ENCODE results near the gene MRGPRF.
"Not testable (repeated sequence)": the region's sequence is repeated elsewhere in the genome, so short reads cannot be mapped to it uniquely, and the experiment has no call there.

MRGPRF gene

DNA sequence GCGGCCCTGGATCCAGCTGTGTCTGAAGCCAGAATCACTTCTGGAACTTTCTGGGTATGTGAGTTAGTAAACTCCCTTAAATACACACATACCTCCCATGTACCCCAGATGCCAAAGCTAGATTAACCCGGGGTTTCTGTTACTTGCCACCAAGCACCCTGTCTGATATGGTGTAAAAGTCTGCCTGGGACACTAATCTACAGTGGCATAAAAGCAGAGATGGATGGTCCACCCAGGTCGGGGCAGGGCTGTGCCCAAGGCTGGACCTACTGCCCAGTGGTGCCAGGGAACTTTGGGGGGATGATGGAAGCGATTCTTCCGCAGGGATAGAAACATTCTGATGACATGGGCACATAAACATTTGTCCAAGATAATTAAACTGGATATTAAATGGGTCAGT lies 12.7 kb downstream of the MRGPRF start:
- Histone ChIP-seq H3K36me3 (ENCODE audit: insufficient read depth, low read length) (no peaks in the 10 kb centered on the region), H2AFZ (ENCODE audit: low read length) (no peak overlapping the region), H3K4me3 (ENCODE audit: low read length, poor library complexity, severe bottlenecking) (no peak overlapping the region), H3K79me2 (ENCODE audit: insufficient read depth, low read length) (no peaks in the 10 kb centered on the region), H3K4me1 (ENCODE audit: insufficient read depth, low read length, poor library complexity, severe bottlenecking) (no peaks in the 10 kb centered on the region), H3K9me2 (replicated peaks; ENCODE audit: low read depth, low read length) (no peaks in the 10 kb centered on the region), H3K9ac (ENCODE audit: low read depth, low read length, poor library complexity, severe bottlenecking) (no peak overlapping the region), H3K27me3 (ENCODE audit: insufficient read depth, low read length, poor library complexity, severe bottlenecking) (no peaks in the 10 kb centered on the region), H3K9me3 (ENCODE audit: insufficient read depth, low read depth, low read length) (no peaks in the 10 kb centered on the region), H3F3A (ENCODE audit: low read depth) (no peaks in the 10 kb centered on the region), H3K4me2 (ENCODE audit: low read depth, low read length, poor library complexity, severe bottlenecking) (no peak overlapping the region), H4K20me1 (ENCODE audit: insufficient read depth, low read length, poor library complexity, severe bottlenecking) (no peaks in the 10 kb centered on the region)
- TF ChIP-seq EZH2phosphoT487 (IDR thresholded peaks at IDR 0.05; ENCODE audit: borderline replicate concordance) = no peak
- TF ChIP-seq, protein P1, sequence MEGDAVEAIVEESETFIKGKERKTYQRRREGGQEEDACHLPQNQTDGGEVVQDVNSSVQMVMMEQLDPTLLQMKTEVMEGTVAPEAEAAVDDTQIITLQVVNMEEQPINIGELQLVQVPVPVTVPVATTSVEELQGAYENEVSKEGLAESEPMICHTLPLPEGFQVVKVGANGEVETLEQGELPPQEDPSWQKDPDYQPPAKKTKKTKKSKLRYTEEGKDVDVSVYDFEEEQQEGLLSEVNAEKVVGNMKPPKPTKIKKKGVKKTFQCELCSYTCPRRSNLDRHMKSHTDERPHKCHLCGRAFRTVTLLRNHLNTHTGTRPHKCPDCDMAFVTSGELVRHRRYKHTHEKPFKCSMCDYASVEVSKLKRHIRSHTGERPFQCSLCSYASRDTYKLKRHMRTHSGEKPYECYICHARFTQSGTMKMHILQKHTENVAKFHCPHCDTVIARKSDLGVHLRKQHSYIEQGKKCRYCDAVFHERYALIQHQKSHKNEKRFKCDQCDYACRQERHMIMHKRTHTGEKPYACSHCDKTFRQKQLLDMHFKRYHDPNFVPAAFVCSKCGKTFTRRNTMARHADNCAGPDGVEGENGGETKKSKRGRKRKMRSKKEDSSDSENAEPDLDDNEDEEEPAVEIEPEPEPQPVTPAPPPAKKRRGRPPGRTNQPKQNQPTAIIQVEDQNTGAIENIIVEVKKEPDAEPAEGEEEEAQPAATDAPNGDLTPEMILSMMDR (conservative IDR thresholded peaks at IDR 0.05; ENCODE audit: low read length) = no peak

DNA sequence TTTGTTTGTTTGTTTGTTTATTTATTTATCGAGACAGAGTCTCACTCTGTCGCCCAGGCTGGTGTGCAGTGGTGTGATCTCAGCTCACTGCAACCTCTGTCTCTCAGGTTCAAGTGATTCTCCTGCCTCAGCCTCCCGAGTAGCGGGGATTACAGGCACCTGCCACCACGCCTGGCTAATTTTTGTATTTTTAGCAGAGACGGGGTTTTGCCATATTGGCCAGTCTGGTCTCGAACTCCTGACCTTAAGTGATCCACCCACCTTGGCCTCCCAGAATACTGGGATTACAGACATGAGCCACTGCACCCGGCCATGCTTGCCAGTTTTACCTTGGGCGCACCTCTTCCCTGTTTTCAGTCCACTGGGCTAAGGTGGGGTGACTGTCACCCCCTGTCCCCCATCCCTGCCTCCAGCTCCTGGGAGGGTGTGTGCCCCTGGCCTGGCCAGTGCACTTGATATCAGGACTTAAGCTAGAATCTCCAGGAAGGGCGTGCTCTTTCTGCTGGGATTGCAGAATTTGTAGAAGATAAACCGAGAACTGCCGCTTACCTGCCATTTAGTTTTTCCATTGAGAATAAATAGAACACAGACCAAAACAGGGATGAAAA lies 13.2 kb downstream of the MRGPRF start:
- not testable (repeated sequence) for H3K9me3 ChIP-seq (ENCODE audit: insufficient read depth, low read depth, low read length); H3K9me2 ChIP-seq (replicated peaks; ENCODE audit: low read depth, low read length); H3F3A ChIP-seq (ENCODE audit: low read depth); H4K20me1 ChIP-seq (ENCODE audit: insufficient read depth, low read length, poor library complexity, severe bottlenecking); H3K9ac ChIP-seq (ENCODE audit: low read depth, low read length, poor library complexity, severe bottlenecking); H3K4me3 ChIP-seq (ENCODE audit: low read length, poor library complexity, severe bottlenecking); H3K4me2 ChIP-seq (ENCODE audit: low read depth, low read length, poor library complexity, severe bottlenecking); H2AFZ ChIP-seq (ENCODE audit: low read length); H3K36me3 ChIP-seq (ENCODE audit: insufficient read depth, low read length); H3K4me1 ChIP-seq (ENCODE audit: insufficient read depth, low read length, poor library complexity, severe bottlenecking); H3K27me3 ChIP-seq (ENCODE audit: insufficient read depth, low read length, poor library complexity, severe bottlenecking); H3K79me2 ChIP-seq (ENCODE audit: insufficient read depth, low read length)

DNA sequence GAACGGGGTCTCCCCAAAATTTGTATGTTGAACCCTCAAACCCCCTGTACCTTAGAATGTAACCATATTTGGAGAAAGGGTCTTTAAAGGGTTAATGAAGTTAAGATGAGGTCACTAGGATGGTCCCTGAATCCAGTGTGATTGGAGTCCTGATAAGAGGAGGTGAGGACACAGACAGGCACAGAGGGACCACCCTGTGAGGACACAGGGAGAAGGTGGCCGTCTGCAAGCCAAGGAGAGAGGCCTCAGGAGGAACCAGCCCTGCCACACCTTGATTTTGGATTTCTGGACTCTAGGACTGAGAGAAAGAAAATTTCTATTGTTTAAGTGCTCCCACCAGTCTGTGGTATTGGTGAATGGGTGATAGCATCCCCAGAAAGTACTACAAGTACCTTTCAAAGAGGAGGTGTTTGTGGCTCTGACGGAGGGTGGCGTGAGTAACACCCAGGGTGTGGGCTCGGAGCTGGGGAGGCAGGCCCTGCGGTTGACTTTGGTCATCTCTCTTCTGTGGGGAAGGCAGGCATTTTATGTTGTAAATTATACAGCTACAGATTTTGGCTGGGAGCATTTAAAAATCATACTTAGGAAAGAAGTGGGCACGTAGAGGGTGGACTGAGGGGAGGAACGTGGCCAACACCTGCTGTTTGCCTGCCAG lies 13.8 kb downstream of the MRGPRF start:
- no peaks in the 10 kb centered on the region for H3K9me2 ChIP-seq (replicated peaks; ENCODE audit: low read depth, low read length)
- H3K4me3 ChIP-seq (ENCODE audit: low read length, poor library complexity, severe bottlenecking) = no peak overlapping the region
- no peaks in the 10 kb centered on the region for H4K20me1 ChIP-seq (ENCODE audit: insufficient read depth, low read length, poor library complexity, severe bottlenecking)
- H3K4me1 ChIP-seq (ENCODE audit: insufficient read depth, low read length, poor library complexity, severe bottlenecking) = no peaks in the 10 kb centered on the region
- TF ChIP-seq, protein P1 (conservative IDR thresholded peaks at IDR 0.05; ENCODE audit: low read length) = no peak
- no peak for TF ChIP-seq EZH2phosphoT487 (IDR thresholded peaks at IDR 0.05; ENCODE audit: borderline replicate concordance)
- no peak overlapping the region for H3K4me2 ChIP-seq (ENCODE audit: low read depth, low read length, poor library complexity, severe bottlenecking)
- no peaks in the 10 kb centered on the region for H3K27me3 ChIP-seq (ENCODE audit: insufficient read depth, low read length, poor library complexity, severe bottlenecking)
- no peak overlapping the region for H2AFZ ChIP-seq (ENCODE audit: low read length)
- H3K36me3 ChIP-seq (ENCODE audit: insufficient read depth, low read length) = no peaks in the 10 kb centered on the region
- H3K9me3 ChIP-seq (ENCODE audit: insufficient read depth, low read depth, low read length) = no peaks in the 10 kb centered on the region
- H3F3A ChIP-seq (ENCODE audit: low read depth) = no peaks in the 10 kb centered on the region
- no peaks in the 10 kb centered on the region for H3K79me2 ChIP-seq (ENCODE audit: insufficient read depth, low read length)
- H3K9ac ChIP-seq (ENCODE audit: low read depth, low read length, poor library complexity, severe bottlenecking) = no peak overlapping the region

Data from Loucy (cell line).